ENCODE results near the gene ITPR2.

GRCh38 chr12:26668230-26668629, 164.8 kb downstream of the ITPR2 start:
- TF ChIP-seq, protein P1, sequence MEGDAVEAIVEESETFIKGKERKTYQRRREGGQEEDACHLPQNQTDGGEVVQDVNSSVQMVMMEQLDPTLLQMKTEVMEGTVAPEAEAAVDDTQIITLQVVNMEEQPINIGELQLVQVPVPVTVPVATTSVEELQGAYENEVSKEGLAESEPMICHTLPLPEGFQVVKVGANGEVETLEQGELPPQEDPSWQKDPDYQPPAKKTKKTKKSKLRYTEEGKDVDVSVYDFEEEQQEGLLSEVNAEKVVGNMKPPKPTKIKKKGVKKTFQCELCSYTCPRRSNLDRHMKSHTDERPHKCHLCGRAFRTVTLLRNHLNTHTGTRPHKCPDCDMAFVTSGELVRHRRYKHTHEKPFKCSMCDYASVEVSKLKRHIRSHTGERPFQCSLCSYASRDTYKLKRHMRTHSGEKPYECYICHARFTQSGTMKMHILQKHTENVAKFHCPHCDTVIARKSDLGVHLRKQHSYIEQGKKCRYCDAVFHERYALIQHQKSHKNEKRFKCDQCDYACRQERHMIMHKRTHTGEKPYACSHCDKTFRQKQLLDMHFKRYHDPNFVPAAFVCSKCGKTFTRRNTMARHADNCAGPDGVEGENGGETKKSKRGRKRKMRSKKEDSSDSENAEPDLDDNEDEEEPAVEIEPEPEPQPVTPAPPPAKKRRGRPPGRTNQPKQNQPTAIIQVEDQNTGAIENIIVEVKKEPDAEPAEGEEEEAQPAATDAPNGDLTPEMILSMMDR (conservative IDR thresholded peaks at IDR 0.05; ENCODE audit: low read length): no peak
- no peak for TF ChIP-seq EZH2phosphoT487 (IDR thresholded peaks at IDR 0.05; ENCODE audit: borderline replicate concordance, low read depth, low read length)
